Effector CD8-positive, alpha-beta T cell (primary cell): ENCODE data around the gene SDC4.
A peak's percentile ranks its signal among the peaks of the same experiment; 100 is the strongest.

Experiments
- DNase-seq: peaks from one replicate; lab custom pipeline; 2025; lab: John Stamatoyannopoulos, UW
- total RNA-seq, 4 experiments: gene quantifications; one replicate each; lab custom pipeline; 2026; lab: John Stamatoyannopoulos, UW

The SDC4 gene, protein sequence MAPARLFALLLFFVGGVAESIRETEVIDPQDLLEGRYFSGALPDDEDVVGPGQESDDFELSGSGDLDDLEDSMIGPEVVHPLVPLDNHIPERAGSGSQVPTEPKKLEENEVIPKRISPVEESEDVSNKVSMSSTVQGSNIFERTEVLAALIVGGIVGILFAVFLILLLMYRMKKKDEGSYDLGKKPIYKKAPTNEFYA
- total RNA-seq: 4.3 to 45.0 (median 9.4) reads per million in 4 experiments

DNA sequence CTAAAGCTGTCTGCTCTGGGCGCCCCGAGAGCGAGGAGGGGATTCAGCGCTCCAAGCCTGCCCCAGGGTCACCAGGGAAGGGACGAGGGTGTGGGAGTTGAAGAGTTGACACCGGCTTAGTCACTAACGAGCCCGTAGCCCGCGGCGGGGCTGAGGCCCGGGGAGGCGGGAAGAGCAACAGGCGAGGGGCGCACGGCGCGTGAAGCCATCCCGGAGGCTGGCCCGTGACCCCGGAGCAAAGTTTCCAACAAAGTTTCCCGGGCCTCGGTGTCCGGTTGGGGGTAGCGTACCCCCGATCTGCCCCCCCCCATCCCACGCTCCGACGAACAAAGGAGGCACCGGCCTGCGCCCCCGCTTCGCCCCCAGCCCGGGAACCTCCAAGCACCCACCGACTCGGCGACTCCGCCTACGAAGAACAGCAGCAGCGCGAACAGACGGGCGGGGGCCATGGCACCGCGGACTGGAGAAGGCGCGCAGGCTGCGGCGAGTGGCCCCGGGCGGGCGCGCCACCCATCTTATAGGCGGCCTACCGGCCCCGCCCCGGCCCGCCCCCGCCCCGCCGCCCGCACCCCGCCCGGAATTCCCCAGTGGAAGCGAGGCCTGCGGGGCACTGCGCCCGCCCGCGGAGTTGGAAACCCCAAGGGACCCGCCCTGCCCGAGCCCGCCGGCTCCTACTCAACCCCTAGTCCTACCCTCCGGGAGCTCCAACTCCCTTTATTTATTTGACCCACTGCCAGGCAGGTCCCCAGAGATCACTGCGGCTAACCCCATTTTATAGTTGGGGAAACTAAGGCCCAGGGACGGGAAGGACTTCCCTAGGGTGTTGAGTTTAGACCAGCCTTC lies at the start of gene SDC4:
TSS of gene SDC4 (minus strand) at position 489 of the 843 bp plus-strand sequence. CDS start at position 449, 40 bp downstream.
- peak; percentile 40 for DNase-seq

DNA sequence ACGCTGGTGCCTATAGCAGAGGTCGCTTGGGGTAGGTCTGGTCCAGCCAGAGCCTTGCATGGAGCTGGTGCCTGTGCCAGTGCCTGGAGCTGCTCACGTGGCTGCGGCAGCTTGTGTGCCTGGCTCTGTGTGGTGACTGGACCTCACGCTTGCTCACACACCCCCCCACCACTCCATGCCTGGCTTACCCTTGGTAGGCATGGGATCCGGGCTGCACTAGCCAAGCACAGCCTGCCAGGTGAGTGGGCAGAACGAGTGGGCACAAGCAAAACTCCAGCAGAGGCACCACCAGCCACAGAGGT lies 46.8 kb upstream of the SDC4 start:
- no peak for DNase-seq

- no peak for DNase-seq
Observed at GRCh38 chr20:45394221-45395113, 46.2 kb upstream of the SDC4 start.

- DNase-seq: no peak
Observed at GRCh38 chr20:45392733-45393132, 44.5 kb upstream of the SDC4 start.

DNA sequence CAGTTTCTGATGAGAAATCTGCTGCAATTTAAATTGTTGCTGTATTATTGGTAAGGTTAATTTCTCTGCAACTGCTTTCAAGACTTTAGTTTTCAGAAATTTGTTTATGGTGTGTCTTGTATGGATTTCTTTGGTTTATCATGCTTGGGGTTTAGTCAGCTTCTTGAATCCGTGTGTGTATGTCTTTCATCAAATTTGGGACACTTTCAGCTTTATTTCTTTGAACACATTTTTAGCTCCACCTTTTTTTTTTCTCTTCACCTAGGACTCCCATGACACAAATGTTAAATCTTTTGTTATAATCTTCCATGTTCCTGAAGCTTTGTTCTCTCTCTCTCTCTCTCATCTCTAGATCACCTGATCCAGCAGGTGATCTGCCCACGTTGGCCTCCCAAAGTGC lies 43.3 kb upstream of the SDC4 start:
- no peak for DNase-seq

GRCh38 chr20:45390931-45391330 lies 42.7 kb upstream of the SDC4 start:
- DNase-seq: no peak

GRCh38 chr20:45387274-45387673 lies 39.0 kb upstream of the SDC4 start:
- DNase-seq: no peak

GRCh38 chr20:45378191-45378590 lies 30.0 kb upstream of the SDC4 start, which contains the start of gene TP53TG5:
Gene TP53TG5 (minus strand): TSS chr20:45378325. CDS start chr20:45378236, 89 bp downstream.
- no peak for DNase-seq

- no peak for DNase-seq
Observed at GRCh38 chr20:45377269-45377668, 29.0 kb upstream of the SDC4 start.

DNA sequence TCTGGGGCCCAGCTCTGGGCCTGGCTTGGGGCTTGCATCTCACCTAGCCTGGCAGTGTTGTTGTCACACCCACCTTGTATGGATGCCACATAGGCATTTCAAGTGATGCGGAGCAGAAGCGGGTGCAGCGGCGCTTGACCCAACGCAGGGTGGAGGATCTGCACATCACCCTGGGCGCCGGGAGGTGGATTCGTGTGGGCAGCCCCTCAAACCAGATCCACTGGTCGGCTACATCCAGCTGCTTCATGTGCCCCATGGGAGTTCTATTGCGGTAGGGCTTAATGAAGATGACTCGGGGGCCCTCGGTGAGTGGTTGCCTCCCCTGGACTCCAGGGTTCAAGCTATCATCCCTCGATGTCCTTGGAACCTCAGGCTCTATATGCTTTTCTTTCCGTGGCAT lies 26.7 kb upstream of the SDC4 start:
- no peak for DNase-seq

- DNase-seq: no peak
Observed at GRCh38 chr20:45374101-45374467, 25.9 kb upstream of the SDC4 start.

GRCh38 chr20:45373353-45374100 lies 25.3 kb upstream of the SDC4 start:
- DNase-seq: peak; percentile 84

DNA sequence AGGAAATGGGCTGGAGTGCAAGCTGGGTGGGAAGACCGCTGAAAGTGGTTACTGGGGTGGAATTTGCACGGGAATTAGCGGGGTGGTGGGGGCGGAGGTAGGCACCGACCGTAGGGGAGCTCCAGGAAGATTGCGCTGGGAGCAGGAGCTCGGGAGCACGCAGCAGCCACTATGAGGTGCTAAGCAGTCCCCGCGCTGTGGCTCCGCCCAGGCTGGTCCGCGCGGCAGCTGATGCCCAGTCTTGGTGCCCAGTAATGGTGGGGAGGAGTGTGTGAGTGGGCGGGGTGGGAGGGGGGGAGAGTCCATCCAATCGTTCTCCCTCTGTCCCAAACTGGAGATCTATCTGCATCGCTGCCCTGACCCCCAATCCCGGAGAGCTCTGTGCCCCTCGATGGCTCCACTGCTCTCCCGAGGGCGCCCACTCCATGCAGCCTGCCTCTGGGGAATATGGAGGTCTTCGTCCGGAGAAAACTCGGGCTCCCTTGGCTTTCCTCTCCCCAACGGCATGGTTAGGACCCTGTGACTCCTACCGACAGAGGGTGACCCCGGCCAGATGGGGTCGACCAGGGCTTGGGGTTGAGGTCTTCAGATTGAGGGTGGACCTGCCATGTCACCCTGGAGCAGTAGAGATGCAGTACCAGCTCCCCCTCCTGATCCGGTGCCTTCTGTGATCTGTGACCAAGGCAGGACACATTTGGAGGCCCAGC lies 24.6 kb upstream of the SDC4 start:
- no peak for DNase-seq

- DNase-seq: no peak
Observed at GRCh38 chr20:45372241-45372640, 24.0 kb upstream of the SDC4 start.

DNA sequence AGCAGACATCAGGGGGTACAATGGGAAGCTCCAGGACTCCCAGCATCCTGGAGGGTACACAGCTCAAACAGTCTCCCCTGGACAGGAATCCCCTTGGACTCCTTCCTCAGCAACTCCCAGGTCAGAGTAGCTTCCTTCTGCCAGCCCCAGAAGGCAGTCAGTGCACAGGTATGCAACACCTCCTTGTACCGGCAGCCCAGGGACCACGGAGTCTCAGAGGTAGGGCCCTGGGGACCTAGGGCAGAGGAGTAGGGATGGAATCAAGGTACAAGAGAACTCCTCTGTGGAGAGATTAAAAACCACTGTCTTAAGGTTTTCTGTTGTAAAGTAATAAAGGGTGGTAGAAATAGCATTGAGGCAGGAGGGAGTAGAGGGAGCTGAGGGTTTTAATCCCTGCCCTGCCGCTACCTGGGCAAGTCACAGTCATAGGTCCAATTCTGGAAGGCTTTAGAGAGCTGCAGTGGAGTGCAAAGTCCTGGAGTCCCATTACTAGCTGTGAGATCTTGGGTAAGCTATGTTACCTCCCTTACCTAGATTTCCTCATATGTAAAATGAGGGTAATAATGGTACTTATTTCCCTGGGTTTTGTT lies 22.4 kb upstream of the SDC4 start:
- no peak for DNase-seq

DNA sequence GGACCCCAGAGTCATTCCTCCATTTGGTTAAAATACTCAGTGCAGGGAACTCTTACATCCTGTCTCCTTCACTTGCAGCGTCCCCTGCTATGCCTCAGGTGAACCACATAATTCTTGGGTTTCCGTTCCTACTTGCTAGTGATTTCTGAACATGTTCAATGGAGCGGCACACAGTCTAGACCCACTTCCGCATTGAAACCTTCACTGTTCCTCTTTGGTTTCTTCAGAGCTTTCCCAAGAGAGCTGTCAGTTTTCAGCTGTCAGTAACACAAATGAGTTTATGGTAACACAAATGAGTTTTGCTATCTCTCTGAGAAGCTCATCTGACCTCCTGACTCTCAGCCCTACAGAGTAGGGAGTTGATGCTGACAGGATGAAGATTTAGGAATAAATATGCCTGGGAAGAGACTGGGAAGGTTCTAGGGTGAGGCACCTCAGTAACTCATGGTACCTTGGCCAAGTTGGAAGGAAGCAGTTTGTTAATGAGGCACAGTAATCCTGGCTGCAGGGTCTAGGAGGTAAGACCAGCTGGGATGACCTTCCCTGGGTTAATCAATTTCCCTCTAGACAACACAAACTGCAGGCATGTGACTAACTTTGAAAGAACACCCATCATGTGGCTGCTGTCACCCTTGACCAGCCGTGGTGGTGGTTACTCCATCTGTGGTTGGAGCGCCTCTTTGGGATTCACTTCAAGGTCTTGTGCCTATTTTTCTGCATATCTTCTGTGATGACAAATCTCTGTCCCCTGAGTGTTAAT lies 20.2 kb upstream of the SDC4 start:
- no peak for DNase-seq

DNA sequence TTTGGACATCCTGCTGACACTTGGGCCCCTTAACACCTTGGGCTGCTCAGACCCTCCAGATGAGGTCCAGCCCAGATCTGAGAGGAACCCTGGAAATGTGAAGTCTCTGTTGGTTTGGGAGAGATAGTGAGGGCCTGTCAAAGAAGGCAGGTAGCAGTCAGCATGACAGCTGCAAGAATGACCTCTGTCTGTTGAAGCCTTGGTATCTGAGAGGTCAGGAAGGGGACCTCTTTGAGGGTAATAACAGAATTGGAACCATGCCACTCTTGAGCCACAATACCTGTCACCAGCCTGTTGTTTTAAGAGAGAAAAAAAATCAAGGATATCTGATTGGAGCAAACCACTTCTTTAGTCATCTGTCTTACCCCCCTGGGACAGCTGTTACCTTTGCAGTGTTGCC lies 18.9 kb upstream of the SDC4 start:
- no peak for DNase-seq

DNA sequence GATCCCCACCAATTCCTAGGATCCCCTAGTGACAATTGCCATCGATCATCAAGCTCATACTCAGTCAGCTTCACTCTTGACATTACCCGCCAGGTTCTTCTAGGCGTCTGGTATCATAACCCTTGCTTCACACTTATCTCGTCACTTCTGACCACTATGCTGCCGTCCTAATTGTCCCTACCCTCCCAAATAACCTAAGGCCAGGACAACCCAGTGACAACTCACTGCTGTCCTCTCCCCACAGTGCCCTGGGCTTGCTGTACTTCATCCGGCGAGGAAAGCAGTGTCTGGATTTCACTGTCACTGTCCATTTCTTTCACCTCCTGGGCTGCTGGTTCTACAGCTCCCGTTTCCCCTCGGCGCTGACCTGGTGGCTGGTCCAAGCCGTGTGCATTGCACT lies 18.4 kb upstream of the SDC4 start:
- no peak for DNase-seq

DNA sequence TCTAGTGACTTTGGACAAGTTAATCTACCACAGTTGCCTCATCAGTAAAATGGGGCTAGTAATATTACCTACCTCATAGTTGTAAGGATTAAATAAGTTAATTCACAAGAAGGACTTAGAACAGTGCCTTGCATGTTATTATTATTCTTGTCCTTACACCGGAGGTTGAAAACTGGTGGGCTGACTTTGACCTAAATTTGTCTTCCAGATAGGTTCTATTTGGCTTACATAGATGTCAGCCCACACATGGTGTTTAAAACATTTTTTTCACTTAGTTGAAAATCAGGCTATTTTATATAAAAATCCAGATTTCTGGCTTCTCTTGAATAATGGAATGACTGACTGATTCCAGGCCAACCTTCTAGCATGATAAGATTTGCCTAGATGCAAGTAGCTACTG lies 18.0 kb upstream of the SDC4 start:
- no peak for DNase-seq

- no peak for DNase-seq
Observed at GRCh38 chr20:45365444-45365970, 17.3 kb upstream of the SDC4 start.
